Activated CD8-positive, alpha-beta memory T cell treated with anti-CD3 and anti-CD28 coated beads, Interleukin-2, amount 10 ng/mL, durations not matched to agents 7 days and 5 days (primary cell): ENCODE results near the gene FITM2. TPM values are rescaled to one million over a fixed set of nuclear protein-coding genes. Genes with fewer than 3 reads are reported as not detected.
"Not testable (repeated sequence)": the region's sequence is repeated elsewhere in the genome, so short reads cannot be mapped to it uniquely, and the experiment has no call there.

Source experiments
- ATAC-seq: fragments of 150-1000 bp; cut with Tn5 transposase; one replicate; pipeline ENCODE4 v1.10.0; 2021; ENCODE audit warnings: moderate library complexity
- CTCF ChIA-PET: fragments of 350-600 bp; sonication (Branson Sonifier 250); formaldehyde crosslinking; loops from one replicate; lab custom pipeline; 2021; ENCODE audit warnings: antibody characterized with exemption; lab: Charles Lee
- DNase-seq: peaks from one replicate; pipeline ENCODE4 v3.0.0-alpha.2; 2020
- H3K27ac Mint-ChIP-seq: one replicate; pipeline ENCODE4 v1.8.0; 2021; ENCODE audit warnings: mild to moderate bottlenecking, mixed read lengths
- H3K27me3 Mint-ChIP-seq: one replicate; pipeline ENCODE4 v1.8.0; 2021; ENCODE audit warnings: mixed read lengths
- H3K36me3 Mint-ChIP-seq: one replicate; pipeline ENCODE4 v1.8.0; 2021; ENCODE audit warnings: mild to moderate bottlenecking, mixed read lengths
- H3K4me1 Mint-ChIP-seq: one replicate; pipeline ENCODE4 v1.8.0; 2021; ENCODE audit warnings: mixed read lengths
- H3K4me3 Mint-ChIP-seq: one replicate; pipeline ENCODE4 v1.8.0; 2021; ENCODE audit warnings: mild to moderate bottlenecking, moderate library complexity, mixed read lengths
- H3K9me3 Mint-ChIP-seq: one replicate; pipeline ENCODE4 v1.8.0; 2022; ENCODE audit warnings: low read depth, mixed read lengths
- total RNA-seq, 2 experiments: library from RNA; stranded (reverse); gene quantifications; one replicate each; pipeline ENCODE4 v1.2.3, GENCODE V29; 2021

The FITM2 gene
- total RNA-seq, 2 experiments from 2014 or later: 2.4 to 2.5 TPM

GRCh38 chr20:44324343-44324742 lies 13.3 kb upstream of the FITM2 start:
- H3K27ac Mint-ChIP-seq: no peak overlapping the region
- H3K4me3 Mint-ChIP-seq: no peak overlapping the region
- no peaks in the 10 kb centered on the region for H3K4me1 Mint-ChIP-seq
- peaks cover 18% of the 10 kb centered on the region for H3K27me3 Mint-ChIP-seq
- CTCF ChIA-PET: interaction anchor here (4.5 kb wide), 1 partner anchor 13 kb away, joined by 17 read pairs; the partner anchor contains the start of gene FITM2
- no peaks in the 10 kb centered on the region for H3K36me3 Mint-ChIP-seq
- DNase-seq: no peak
- H3K9me3 Mint-ChIP-seq: no peaks in the 10 kb centered on the region
- ATAC-seq: no peak

DNA sequence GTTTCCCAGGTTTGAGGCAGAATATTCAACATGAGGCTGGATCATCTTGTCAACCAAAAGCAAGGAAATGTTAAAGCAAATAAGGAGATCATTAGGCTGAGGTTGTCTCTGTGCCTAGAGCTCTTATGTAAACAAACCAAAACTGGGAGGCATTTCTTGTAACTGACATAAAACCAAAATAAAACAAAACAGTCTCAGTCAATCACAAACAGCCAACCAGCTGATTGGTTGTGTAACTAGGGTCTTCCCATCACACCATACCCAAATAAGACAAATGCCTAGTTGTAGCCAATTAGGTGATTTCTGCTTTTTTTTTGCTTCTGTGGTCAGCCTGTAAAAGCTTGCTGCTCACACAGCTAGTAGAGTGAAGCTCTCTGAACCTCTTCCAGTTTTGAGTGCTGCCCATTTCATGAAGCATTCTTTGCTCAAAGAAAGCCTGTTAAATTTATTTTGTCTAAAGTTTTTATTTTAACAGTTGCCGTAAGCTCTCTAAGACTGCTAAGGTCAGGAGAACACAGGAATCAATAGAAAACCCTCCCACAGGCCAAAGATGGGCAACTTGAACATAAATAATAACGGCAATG lies 8.9 kb upstream of the FITM2 start:
- H3K4me1 Mint-ChIP-seq: no peaks in the 10 kb centered on the region
- CTCF ChIA-PET: interaction anchor here (1.2 to 3.1 kb wide), 3 partner anchors 9 to 104 kb away, joined by 5 to 16 read pairs (median 14); partner anchors contain the start of gene FITM2

GRCh38 chr20:44314870-44315269 lies 3.9 kb upstream of the FITM2 start:
- Mint-ChIP-seq H3K27me3 (peaks cover 6% of the 10 kb centered on the region), H3K36me3 (no peaks in the 10 kb centered on the region), H3K27ac (no peak overlapping the region), H3K4me1 (peaks cover 12% of the 10 kb centered on the region), H3K9me3 (no peaks in the 10 kb centered on the region), H3K4me3 (no peak overlapping the region)
- DNase-seq (no peak), ATAC-seq (no peak)
- CTCF ChIA-PET: interaction anchor here (0.6 to 8.1 kb wide), 3 partner anchors 16 to 1699 kb away, joined by 3 to 386 read pairs (median 3); no protein-coding TSS in a partner anchor

More for the DNA sequence above, 8.9 kb upstream of the FITM2 start:
- no peaks in the 10 kb centered on the region for H3K9me3 Mint-ChIP-seq
- H3K27ac Mint-ChIP-seq: no peak overlapping the region
- no peak for ATAC-seq
- peaks cover 11% of the 10 kb centered on the region for H3K27me3 Mint-ChIP-seq
- no peaks in the 10 kb centered on the region for H3K36me3 Mint-ChIP-seq
- DNase-seq: no peak
- H3K4me3 Mint-ChIP-seq: no peak overlapping the region

- peak overlapping the region; percentile 82 for H3K4me3 Mint-ChIP-seq
- peak overlapping the region; percentile 84 for H3K27ac Mint-ChIP-seq
- no peaks in the 10 kb centered on the region for H3K36me3 Mint-ChIP-seq
- peaks cover 17% of the 10 kb centered on the region for H3K4me1 Mint-ChIP-seq
- H3K27me3 Mint-ChIP-seq: no peaks in the 10 kb centered on the region
- DNase-seq: no peak
- CTCF ChIA-PET: interaction anchor here (1.0 to 8.1 kb wide), 21 partner anchors 8 to 558 kb away, joined by 3 to 386 read pairs (median 5); partner anchors contain the start of genes OSER1 and TTPAL
- no peaks in the 10 kb centered on the region for H3K9me3 Mint-ChIP-seq
- no peak for ATAC-seq
These were observed 989 bp downstream of the FITM2 start for GRCh38 chr20:44309763-44310663.

DNA sequence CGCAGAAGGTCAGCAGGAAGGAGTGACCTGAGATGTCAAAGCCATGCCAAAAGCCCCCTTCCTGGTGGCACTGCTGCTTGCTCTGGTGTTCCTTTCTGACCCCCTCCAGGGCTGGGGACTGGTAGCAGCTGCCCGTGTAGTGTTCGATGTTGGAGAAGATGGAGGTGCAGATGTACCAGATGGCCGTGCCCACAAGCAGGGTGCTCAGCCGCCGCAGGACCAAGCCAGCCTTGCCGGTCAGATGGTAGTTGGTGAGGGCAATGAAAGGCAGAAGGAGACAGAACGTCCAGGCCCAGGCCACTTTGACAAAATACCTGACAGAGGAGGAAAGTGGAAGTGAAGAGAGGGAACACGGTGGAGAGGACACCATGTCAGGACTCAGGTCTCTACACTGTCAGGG lies 4.1 kb downstream of the FITM2 start:
- CTCF ChIA-PET: interaction anchor here (1.0 kb wide), 1 partner anchor 90 kb away, joined by 3 read pairs; no protein-coding TSS in a partner anchor
- Mint-ChIP-seq H3K27ac (no peak overlapping the region), H3K27me3 (no peaks in the 10 kb centered on the region), H3K9me3 (no peaks in the 10 kb centered on the region), H3K4me3 (no peak overlapping the region), H3K36me3 (no peaks in the 10 kb centered on the region), H3K4me1 (peaks cover 17% of the 10 kb centered on the region)
- ATAC-seq (no peak), DNase-seq (no peak)

DNA sequence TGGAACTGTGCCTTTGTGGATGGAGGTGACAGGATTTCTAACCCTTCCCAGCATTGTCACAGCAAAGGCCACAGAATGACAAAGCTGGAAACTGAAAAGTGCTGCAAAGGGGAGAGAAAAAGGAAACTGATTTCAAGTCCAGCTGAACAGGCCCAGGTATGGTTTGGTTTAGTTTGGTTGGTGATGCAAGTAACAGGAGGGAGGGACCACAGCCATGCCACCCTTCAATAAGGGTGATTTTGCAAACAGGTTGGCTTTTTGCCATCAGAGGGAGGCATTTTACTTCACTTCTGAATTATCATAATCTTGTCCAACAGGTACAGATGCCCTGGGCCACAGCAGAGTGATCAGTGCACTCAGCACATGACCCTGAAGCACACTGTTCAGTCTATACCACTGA lies 6.6 kb downstream of the FITM2 start:
- Mint-ChIP-seq H3K27me3 (no peaks in the 10 kb centered on the region), H3K9me3 (no peaks in the 10 kb centered on the region), H3K4me3 (no peak overlapping the region), H3K27ac (no peak overlapping the region), H3K4me1 (peaks cover under 1% of the 10 kb centered on the region), H3K36me3 (no peaks in the 10 kb centered on the region)
- DNase-seq: no peak
- ATAC-seq: no peak
- CTCF ChIA-PET: no interaction called here

- no peak for ATAC-seq
- Mint-ChIP-seq H3K4me3 (no peak overlapping the region), H3K4me1 (no peaks in the 10 kb centered on the region), H3K36me3 (no peaks in the 10 kb centered on the region), H3K27me3 (no peaks in the 10 kb centered on the region), H3K9me3 (no peaks in the 10 kb centered on the region), H3K27ac (no peak overlapping the region)
- CTCF ChIA-PET: interaction anchor here (1.2 to 1.4 kb wide), 2 partner anchors 8 to 186 kb away, joined by 3 to 4 read pairs; partner anchors contain the start of gene FITM2
- no peak for DNase-seq
These were observed 8.3 kb downstream of the FITM2 start for GRCh38 chr20:44302736-44303135.

GRCh38 chr20:44302026-44302669 lies 8.9 kb downstream of the FITM2 start:
- ATAC-seq: no peak
- H3K27me3 Mint-ChIP-seq: no peaks in the 10 kb centered on the region
- DNase-seq: no peak
- H3K27ac Mint-ChIP-seq: no peak overlapping the region
- H3K36me3 Mint-ChIP-seq: no peaks in the 10 kb centered on the region
- no peak overlapping the region for H3K4me3 Mint-ChIP-seq
- no peaks in the 10 kb centered on the region for H3K4me1 Mint-ChIP-seq
- no peaks in the 10 kb centered on the region for H3K9me3 Mint-ChIP-seq
- CTCF ChIA-PET: interaction anchor here (1.2 to 2.4 kb wide), 3 partner anchors 9 to 185 kb away, joined by 3 to 10 read pairs (median 4); partner anchors contain the start of gene FITM2

DNA sequence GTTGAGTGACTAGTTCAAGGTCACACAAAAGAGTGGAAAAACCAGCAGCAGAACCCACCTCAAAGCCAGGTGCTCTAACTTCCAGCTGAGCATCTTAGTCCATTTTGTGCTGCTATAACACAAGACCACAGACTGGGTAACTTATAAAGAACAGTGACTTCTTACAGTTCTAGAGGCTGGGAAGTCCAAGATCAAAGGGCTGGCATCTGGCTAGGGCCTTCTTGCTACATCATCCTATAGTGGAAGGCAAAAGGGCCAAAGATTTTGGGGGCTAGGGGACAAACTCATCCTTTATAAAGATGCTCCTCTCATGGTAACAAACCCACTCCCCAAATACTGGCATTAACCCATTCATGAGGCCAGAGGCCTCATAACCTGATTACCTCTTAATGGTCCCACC lies 9.7 kb downstream of the FITM2 start:
- Mint-ChIP-seq H3K4me1 (no peaks in the 10 kb centered on the region), H3K9me3 (no peaks in the 10 kb centered on the region), H3K27me3 (no peaks in the 10 kb centered on the region), H3K27ac (no peak overlapping the region), H3K4me3 (no peak overlapping the region), H3K36me3 (no peaks in the 10 kb centered on the region)
- DNase-seq (no peak), ATAC-seq (no peak)
- CTCF ChIA-PET: interaction anchor here (1.1 to 2.4 kb wide), 2 partner anchors 10 to 83 kb away, joined by 5 to 10 read pairs; partner anchors contain the start of gene FITM2

DNA sequence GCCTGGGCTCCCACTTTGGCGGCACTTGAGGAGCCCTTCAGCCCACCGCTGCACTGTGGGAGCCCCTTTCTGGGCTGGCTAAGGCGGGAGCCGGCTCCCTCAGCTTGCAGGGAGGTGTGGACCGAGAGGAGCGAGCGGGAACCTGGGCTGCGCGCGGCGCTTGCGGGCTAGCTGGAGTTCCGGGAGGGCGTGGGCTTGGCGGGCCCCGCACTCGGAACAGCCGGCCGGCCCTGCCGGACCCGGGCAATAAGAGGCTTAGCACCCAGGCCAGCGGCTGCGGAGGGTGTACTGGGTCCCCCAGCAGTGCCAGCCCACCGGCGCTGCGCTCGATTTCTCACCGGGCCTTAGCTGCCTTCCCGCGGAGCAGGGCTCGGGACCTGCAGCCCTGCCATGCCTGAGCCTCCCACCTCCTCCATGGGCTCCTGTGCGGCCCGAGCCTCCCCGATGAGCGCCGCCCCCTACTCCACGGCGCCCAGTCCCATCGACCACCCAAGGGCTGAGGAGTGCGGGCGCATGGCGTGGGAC lies 11.9 kb downstream of the FITM2 start:
- not testable (repeated sequence) for H3K4me1 Mint-ChIP-seq, DNase-seq, H3K9me3 Mint-ChIP-seq, H3K27me3 Mint-ChIP-seq, H3K27ac Mint-ChIP-seq, H3K36me3 Mint-ChIP-seq, H3K4me3 Mint-ChIP-seq, ATAC-seq
- CTCF ChIA-PET: interaction anchor here (1.1 kb wide), 1 partner anchor 12 kb away, joined by 4 read pairs; the partner anchor contains the start of gene FITM2

GRCh38 chr20:44297721-44298120 lies 13.3 kb downstream of the FITM2 start:
- H3K9me3 Mint-ChIP-seq: no peaks in the 10 kb centered on the region
- CTCF ChIA-PET: interaction anchor here (1.2 kb wide), 1 partner anchor 74 kb away, joined by 3 read pairs; no protein-coding TSS in a partner anchor
- DNase-seq (no peak), ATAC-seq (no peak)
- H3K27ac Mint-ChIP-seq: no peak overlapping the region
- H3K36me3 Mint-ChIP-seq: no peaks in the 10 kb centered on the region
- H3K4me3 Mint-ChIP-seq: no peak overlapping the region
- no peaks in the 10 kb centered on the region for H3K27me3 Mint-ChIP-seq
- no peaks in the 10 kb centered on the region for H3K4me1 Mint-ChIP-seq

- ATAC-seq (no peak), DNase-seq (no peak)
- H3K27me3 Mint-ChIP-seq: no peaks in the 10 kb centered on the region
- H3K4me3 Mint-ChIP-seq: no peak overlapping the region
- H3K9me3 Mint-ChIP-seq: no peaks in the 10 kb centered on the region
- H3K36me3 Mint-ChIP-seq: no peaks in the 10 kb centered on the region
- no peaks in the 10 kb centered on the region for H3K4me1 Mint-ChIP-seq
- CTCF ChIA-PET: interaction anchor here (1.1 to 1.4 kb wide), 2 partner anchors 15 to 79 kb away, joined by 3 to 4 read pairs; partner anchors contain the start of gene FITM2
- no peak overlapping the region for H3K27ac Mint-ChIP-seq
These were observed 15.0 kb downstream of the FITM2 start for GRCh38 chr20:44296011-44296410.
